Measurements from ENCODE around the gene CCDC102B. TPM values are rescaled to one million over a fixed set of nuclear protein-coding genes. Genes with fewer than 3 reads are reported as not detected.

Gene CCDC102B
- total RNA-seq, 4 donors from 2014 or later, result 12.9 to 17.1 (median 16.2) TPM

- H3K36me3 ChIP-seq, result no peaks in the 10 kb centered on the region
- H3K27ac ChIP-seq, result no peak overlapping the region
- H3K27me3 ChIP-seq, result no peaks in the 10 kb centered on the region
- no peak for DNase-seq
- no peak overlapping the region for H3K4me3 ChIP-seq (replicated peaks in 1 of 3)
- H3K9me3 ChIP-seq, result no peaks in the 10 kb centered on the region
- intact Hi-C loops (cut with DNase I), result no loop called here
- H3K4me1 ChIP-seq, result no peaks in the 10 kb centered on the region
- 71 to 86% methylated on average over 2 of the region's 2 CpGs for WGBS, 2 donors
- TF ChIP-seq CTCF (IDR thresholded peaks at IDR 0.05), result no peak
- TF ChIP-seq POLR2A (IDR thresholded peaks at IDR 0.05), result no peak
Observed at GRCh38 chr18:68956650-68957049, 158.8 kb downstream of the CCDC102B start.

- Histone ChIP-seq H3K4me1 (no peaks in the 10 kb centered on the region), H3K9me3 (no peaks in the 10 kb centered on the region), H3K27me3 (no peaks in the 10 kb centered on the region), H3K27ac (no peak overlapping the region), H3K36me3 (no peaks in the 10 kb centered on the region), H3K4me3 (replicated peaks in 1 of 3) (no peak overlapping the region)
- intact Hi-C loops (cut with DNase I), result no loop called here
- WGBS, 2 donors, result 22% methylated on average over 1 to 3 of the region's 3 CpGs
- DNase-seq, result peak; percentile 5 to 29
- TF ChIP-seq CTCF (IDR thresholded peaks at IDR 0.05) (no peak), POLR2A (IDR thresholded peaks at IDR 0.05) (no peak)
Observed at GRCh38 chr18:68960355-68960754, 162.5 kb downstream of the CCDC102B start.

GRCh38 chr18:68962623-68963022 is 164.7 kb downstream of the CCDC102B start:
- intact Hi-C loops (cut with DNase I), result no loop called here
- TF ChIP-seq POLR2A (IDR thresholded peaks at IDR 0.05), result no peak
- TF ChIP-seq CTCF (IDR thresholded peaks at IDR 0.05), result no peak
- Histone ChIP-seq H3K4me3 (replicated peaks in 1 of 3) (no peak overlapping the region), H3K36me3 (no peaks in the 10 kb centered on the region), H3K9me3 (no peaks in the 10 kb centered on the region), H3K27me3 (no peaks in the 10 kb centered on the region), H3K27ac (no peak overlapping the region), H3K4me1 (no peaks in the 10 kb centered on the region)
- WGBS, 2 donors, result 91 to 93% methylated on average over 3 of the region's 3 CpGs
- DNase-seq, result no peak

GRCh38 chr18:68965817-68966216 is 167.9 kb downstream of the CCDC102B start:
- no peak for TF ChIP-seq POLR2A (IDR thresholded peaks at IDR 0.05)
- no peak for TF ChIP-seq CTCF (IDR thresholded peaks at IDR 0.05)
- no peak for DNase-seq
- no peak overlapping the region for H3K4me3 ChIP-seq (replicated peaks in 1 of 3)
- no peaks in the 10 kb centered on the region for H3K4me1 ChIP-seq
- no peaks in the 10 kb centered on the region for H3K27me3 ChIP-seq
- H3K27ac ChIP-seq, result no peak overlapping the region
- WGBS, 2 donors, result 80 to 82% methylated on average over 3 of the region's 3 CpGs
- H3K9me3 ChIP-seq, result no peaks in the 10 kb centered on the region
- H3K36me3 ChIP-seq, result no peaks in the 10 kb centered on the region
- intact Hi-C loops (cut with DNase I), result no loop called here

GRCh38 chr18:68969027-68969426 is 171.1 kb downstream of the CCDC102B start:
- no peak for TF ChIP-seq CTCF (IDR thresholded peaks at IDR 0.05)
- no peak for TF ChIP-seq POLR2A (IDR thresholded peaks at IDR 0.05)
- WGBS, 2 donors, result 86 to 90% methylated on average over 5 of the region's 5 CpGs
- no peak overlapping the region for H3K27ac ChIP-seq
- no peaks in the 10 kb centered on the region for H3K36me3 ChIP-seq
- intact Hi-C loops (cut with DNase I), result no loop called here
- no peak for DNase-seq
- H3K4me1 ChIP-seq, result no peaks in the 10 kb centered on the region
- no peaks in the 10 kb centered on the region for H3K27me3 ChIP-seq
- H3K4me3 ChIP-seq (replicated peaks in 1 of 3), result no peak overlapping the region
- H3K9me3 ChIP-seq, result no peaks in the 10 kb centered on the region

Measured in thyroid gland (tissue), 4 donors.